Breast epithelium (tissue), 3 donors: Measurements from ENCODE around the gene COL15A1.

Source experiments
- POLR2A ChIP-seq: fragments of 450-650 bp; IDR thresholded peaks from one replicate; pipeline ENCODE4 v1.6.1; 2016; ENCODE audit warnings: antibody characterized with exemption, mild to moderate bottlenecking, moderate library complexity
- POLR2AphosphoS5 ChIP-seq, 3 donors: sonication (generic); formaldehyde crosslinking; IDR thresholded peaks; one replicate each; pipeline ENCODE4 v1.6.1; 2017; ENCODE audit warnings: antibody characterized with exemption in 3 of 3
- TF ChIP-seq, protein P1 (sequence below), 3 donors: fragments of 450-650 bp; IDR thresholded peaks; one replicate each; pipeline ENCODE4 v1.5.1; 2016 to 2017; ENCODE audit warnings: antibody characterized with exemption in 3 of 3, mild to moderate bottlenecking in 3 of 3, moderate library complexity in 3 of 3

DNA sequence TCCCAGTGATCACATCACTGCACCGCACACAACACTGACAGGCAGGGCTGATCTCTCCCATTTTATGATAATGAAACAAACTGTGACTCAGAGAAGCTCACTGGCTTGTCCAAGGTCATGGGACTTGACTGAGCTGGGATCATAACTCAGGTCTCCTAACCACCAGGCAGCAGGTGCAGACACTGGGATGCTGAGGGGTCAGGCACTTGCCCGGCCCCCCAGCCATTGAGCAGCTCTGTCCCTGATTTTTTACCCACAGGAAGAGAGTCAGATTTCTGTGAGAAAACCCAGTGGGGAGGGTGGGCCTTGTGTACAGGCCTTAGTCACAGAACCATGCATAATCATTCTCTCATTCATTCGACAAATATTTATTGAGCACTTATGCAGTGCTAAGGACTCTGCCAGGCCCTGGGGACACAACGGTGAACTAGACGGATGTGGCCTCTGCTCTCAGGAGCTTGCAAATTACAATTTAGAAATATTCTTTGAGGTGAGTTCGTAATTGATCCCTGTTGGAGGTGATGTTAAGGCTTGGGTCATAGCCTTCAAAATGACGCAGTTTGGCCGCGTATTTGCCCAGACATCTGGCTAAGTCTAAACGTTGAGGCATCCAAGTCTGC lies 106.7 kb downstream of the COL15A1 start:
- TF ChIP-seq, protein P1, sequence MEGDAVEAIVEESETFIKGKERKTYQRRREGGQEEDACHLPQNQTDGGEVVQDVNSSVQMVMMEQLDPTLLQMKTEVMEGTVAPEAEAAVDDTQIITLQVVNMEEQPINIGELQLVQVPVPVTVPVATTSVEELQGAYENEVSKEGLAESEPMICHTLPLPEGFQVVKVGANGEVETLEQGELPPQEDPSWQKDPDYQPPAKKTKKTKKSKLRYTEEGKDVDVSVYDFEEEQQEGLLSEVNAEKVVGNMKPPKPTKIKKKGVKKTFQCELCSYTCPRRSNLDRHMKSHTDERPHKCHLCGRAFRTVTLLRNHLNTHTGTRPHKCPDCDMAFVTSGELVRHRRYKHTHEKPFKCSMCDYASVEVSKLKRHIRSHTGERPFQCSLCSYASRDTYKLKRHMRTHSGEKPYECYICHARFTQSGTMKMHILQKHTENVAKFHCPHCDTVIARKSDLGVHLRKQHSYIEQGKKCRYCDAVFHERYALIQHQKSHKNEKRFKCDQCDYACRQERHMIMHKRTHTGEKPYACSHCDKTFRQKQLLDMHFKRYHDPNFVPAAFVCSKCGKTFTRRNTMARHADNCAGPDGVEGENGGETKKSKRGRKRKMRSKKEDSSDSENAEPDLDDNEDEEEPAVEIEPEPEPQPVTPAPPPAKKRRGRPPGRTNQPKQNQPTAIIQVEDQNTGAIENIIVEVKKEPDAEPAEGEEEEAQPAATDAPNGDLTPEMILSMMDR (IDR thresholded peaks at IDR 0.05): no peak
- TF ChIP-seq POLR2AphosphoS5 (IDR thresholded peaks at IDR 0.05): no peak
- no peak for TF ChIP-seq POLR2A
